GM12878 (cell line): ENCODE measurements around the gene NOS3. TPM values are rescaled to one million over a fixed set of nuclear protein-coding genes. Genes with fewer than 3 reads are reported as not detected.

Experiments used
- ATAC-seq: fragments of 200-7000 bp; cut with Tn5 transposase; 3 replicates; pipeline ENCODE4 v1.9.1; 2020; ENCODE audit warnings: mild to moderate bottlenecking, moderate library complexity
- BruUV-seq: library from RNA; stranded (reverse); fragments of 400-500 nt; replicated peaks from 2 replicates; lab custom pipeline; 2021; lab: Mats Ljungman, UMichigan
- CTCF ChIA-PET: fragments of 300-600 bp; sonication (Branson Sonifier 250); formaldehyde crosslinking; extraction: SDS; loops from one replicate; lab custom pipeline; 2021; ENCODE audit warnings: inconsistent platforms; lab: Yijun Ruan, JAX
- POLR2A ChIA-PET: fragments of 350-600 bp; formaldehyde crosslinking; extraction: SDS; loops from one replicate; lab custom pipeline; 2021; ENCODE audit warnings: inconsistent platforms; lab: Charles Lee
- RAD21 ChIA-PET: fragments of 300-600 bp; sonication (Branson Sonifier 250); formaldehyde crosslinking; loops from one replicate; lab custom pipeline; 2023; ENCODE audit warnings: antibody characterized with exemption; ENCODE audit not compliant: unreplicated experiment; lab: Charles Lee
- SMC1A ChIA-PET: fragments of 300-600 bp; sonication (Branson Sonifier 250); formaldehyde crosslinking; loops from one replicate; lab custom pipeline; 2023; ENCODE audit not compliant: unreplicated experiment, uncharacterized antibody; lab: Charles Lee
- DNase-seq: peaks from one replicate; pipeline ENCODE4 v3.0.0-alpha.2; 2011; ENCODE audit warnings: low read depth, low spot score
- FAIRE-seq: peaks from 3 replicates; lab custom pipeline; 2011; peaks lifted over from hg19 to GRCh38; lab: Jason Lieb, UNC
- H2AFZ ChIP-seq: 2 replicates; pipeline ENCODE4 v1.6.0; 2011; ENCODE audit warnings: low read depth, low read length, control low read depth; ENCODE audit not compliant: control insufficient read depth
- H3K27ac ChIP-seq: 2 replicates; pipeline ENCODE4 v1.5.1; 2011; ENCODE audit warnings: control low read depth; ENCODE audit not compliant: control insufficient read depth, insufficient read depth
- H3K27me3 ChIP-seq, 2 experiments: replicated peaks in 1 of 2; 2 replicates each; pipeline versions ENCODE4 v1.6.0 to v1.6.1; 2011; ENCODE audit warnings: low read length in 1 of 2; ENCODE audit not compliant: control insufficient read depth in 2 of 2, insufficient read depth in 2 of 2
- H3K36me3 ChIP-seq, 2 experiments: 2 replicates each; pipeline ENCODE4 v1.5.1; 2011; ENCODE audit warnings: low read length in 1 of 2; ENCODE audit not compliant: control insufficient read depth in 2 of 2, insufficient read depth in 2 of 2
- H3K4me1 ChIP-seq: 2 replicates; pipeline ENCODE4 v1.6.1; 2011; ENCODE audit warnings: mild to moderate bottlenecking, low read length, moderate library complexity, mixed read lengths; ENCODE audit not compliant: control insufficient read depth, insufficient read depth
- H3K4me2 ChIP-seq: 2 replicates; pipeline ENCODE4 v1.6.0; 2011; ENCODE audit warnings: control low read depth; ENCODE audit not compliant: control insufficient read depth, insufficient read depth
- H3K4me3 ChIP-seq: fragments of 200-600 bp; sonication (generic); 2 replicates; pipeline ENCODE4 v1.5.1; 2016
- H3K79me2 ChIP-seq: 2 replicates; pipeline ENCODE4 v1.6.0; 2011; ENCODE audit warnings: low read length; ENCODE audit not compliant: control insufficient read depth, insufficient read depth
- H3K9ac ChIP-seq: 2 replicates; pipeline ENCODE4 v1.8.0; 2011; ENCODE audit warnings: low read length, control low read depth, mixed read lengths; ENCODE audit not compliant: control insufficient read depth, insufficient read depth
- H3K9me3 ChIP-seq: replicated peaks from 3 replicates; pipeline ENCODE4 v1.5.1; 2011; ENCODE audit warnings: mild to moderate bottlenecking, low read length; ENCODE audit not compliant: control insufficient read depth, insufficient read depth
- H4K20me1 ChIP-seq: 2 replicates; pipeline ENCODE4 v1.6.0; 2011; ENCODE audit not compliant: control insufficient read depth, insufficient read depth
- ATF2 ChIP-seq: IDR thresholded peaks from 2 replicates; pipeline ENCODE4 v1.6.1; 2012; ENCODE audit warnings: low read length, inconsistent platforms
- BHLHE40 ChIP-seq, 2 experiments: fragments of 450-650 bp in 1 of 2; IDR thresholded peaks; 2 replicates each; pipeline ENCODE4 v1.6.1; 2011 to 2017; ENCODE audit warnings: low read depth in 2 of 2, borderline replicate concordance in 1 of 2, improper control_type of control experiment in 1 of 2, low read length in 1 of 2, mild to moderate bottlenecking in 1 of 2
- CBFB ChIP-seq: IDR thresholded peaks from 2 replicates; pipeline ENCODE4 v1.6.1; 2016; ENCODE audit warnings: antibody characterized with exemption, low read depth
- CREM ChIP-seq: IDR thresholded peaks from 2 replicates; pipeline ENCODE4 v1.6.1; 2014; ENCODE audit warnings: antibody characterized with exemption, low read depth
- EED ChIP-seq: sonication (generic); IDR thresholded peaks from 2 replicates; pipeline ENCODE4 v1.6.1; 2016; ENCODE audit warnings: antibody characterized with exemption, low read depth
- EGR1 ChIP-seq, 2 experiments: IDR thresholded peaks; 1 replicate in 1 of 2; 2 replicates in 1 of 2; pipeline ENCODE4 v1.6.1; 2011 to 2012; ENCODE audit warnings: low read depth in 2 of 2, low read length in 2 of 2, borderline replicate concordance in 1 of 2, mild to moderate bottlenecking in 1 of 2, moderate library complexity in 1 of 2
- EZH2 ChIP-seq: IDR thresholded peaks from 2 replicates; pipeline ENCODE4 v1.6.1; 2012; ENCODE audit warnings: low read depth, mild to moderate bottlenecking, control low read depth, inconsistent platforms, low read length, borderline replicate concordance; ENCODE audit not compliant: control insufficient read depth
- HSF1 ChIP-seq: fragments of 150-350 bp; IDR thresholded peaks from 2 replicates; pipeline ENCODE4 v1.6.1; 2014; ENCODE audit warnings: mild to moderate bottlenecking, low read depth, low read length
- MXI1 ChIP-seq: fragments of 150-350 bp; IDR thresholded peaks from 2 replicates; pipeline ENCODE4 v1.6.1; 2011; ENCODE audit warnings: low read depth, mild to moderate bottlenecking, inconsistent platforms, low read length, improper control_type of control experiment
- NFIC ChIP-seq: IDR thresholded peaks from 2 replicates; pipeline ENCODE4 v1.6.1; 2012; ENCODE audit warnings: low read depth, mild to moderate bottlenecking, inconsistent platforms, low read length, moderate library complexity
- NR2C1 ChIP-seq: fragments of 450-650 bp; IDR thresholded peaks from 2 replicates; pipeline ENCODE4 v1.6.1; 2017; ENCODE audit warnings: antibody characterized with exemption, mild to moderate bottlenecking, moderate library complexity
- POU2F2 ChIP-seq: IDR thresholded peaks from 3 replicates; pipeline ENCODE4 v1.6.1; 2011; ENCODE audit warnings: low read depth, mild to moderate bottlenecking, low read length, borderline replicate concordance
- SIX5 ChIP-seq: IDR thresholded peaks from 2 replicates; pipeline ENCODE4 v1.6.1; 2011; ENCODE audit warnings: mild to moderate bottlenecking, low read depth, low read length, moderate library complexity; ENCODE audit not compliant: severe bottlenecking
- TBL1XR1 ChIP-seq: IDR thresholded peaks from 2 replicates; pipeline ENCODE4 v1.6.1; 2012; ENCODE audit warnings: low read depth, low read length, improper control_type of control experiment
- ZBTB11 ChIP-seq: fragments of 450-650 bp; formaldehyde crosslinking; IDR thresholded peaks from 2 replicates; pipeline ENCODE4 v1.5.0; 2022; ENCODE audit warnings: mild to moderate bottlenecking, missing genetic modification characterization
- WGBS: methylation state at CpG from one replicate; pipeline ENCODE4 v1.1.6; 2016; ENCODE audit warnings: low lambda C conversion rate; ENCODE audit not compliant: insufficient replicate concordance, insufficient coverage; ENCODE audit errors: missing lambda C conversion rate; 5-methylcytosine and 5-hydroxymethylcytosine counted together
- in situ Hi-C: fragments of 300-500 bp; cut with MboI; formaldehyde crosslinking; loops from 9 replicates; pipeline ENCODE4 v1.14.3; 2018; ENCODE audit warnings: mixed read lengths
- intact Hi-C: fragments of 100-400 bp; cut with micrococcal nuclease; formaldehyde crosslinking; loops from one replicate; pipeline ENCODE4 v1.14.2; 2022; ENCODE audit not compliant: unreplicated experiment
- polyA plus RNA-seq, 11 experiments: library from polyadenylated mRNA; depleted of rRNA in 4 of 11; unstranded in 6 of 11; stranded (reverse) in 5 of 11; fragments of >200 nt; fragmentation: Nextera tagmentation in 4 of 11; fragmentation: Illumina TruSeq in 1 of 11; extraction: Ambion mirVana in 4 of 11; extraction: Trizol in 1 of 11; gene quantifications; 1 replicate in 1 of 11; 2 replicates in 10 of 11; pipeline versions ENCODE4 v1.2.1 to v1.2.3, GENCODE V29; 2011 to 2016; ENCODE audit warnings: inconsistent platforms in 2 of 11, missing spikeins in 2 of 11, low read depth in 1 of 11
- total RNA-seq, 4 experiments: library from RNA; depleted of rRNA in 3 of 4; stranded (reverse); fragments of >200 nt in 3 of 4; fragmentation: Illumina TruSeq in 1 of 4; extraction: Trizol in 1 of 4; gene quantifications; 2 replicates each; pipeline versions ENCODE4 v1.2.1 to v1.2.3, GENCODE V29; 2013 to 2021

The NOS3 gene
- total and polyA plus RNA-seq, 10 of the 15 experiments (the other 5 are each of a cell fraction or from before 2014, with no cell fraction given) = 0.06 to 0.92 (median 0.30) TPM; not detected in 3

DNA sequence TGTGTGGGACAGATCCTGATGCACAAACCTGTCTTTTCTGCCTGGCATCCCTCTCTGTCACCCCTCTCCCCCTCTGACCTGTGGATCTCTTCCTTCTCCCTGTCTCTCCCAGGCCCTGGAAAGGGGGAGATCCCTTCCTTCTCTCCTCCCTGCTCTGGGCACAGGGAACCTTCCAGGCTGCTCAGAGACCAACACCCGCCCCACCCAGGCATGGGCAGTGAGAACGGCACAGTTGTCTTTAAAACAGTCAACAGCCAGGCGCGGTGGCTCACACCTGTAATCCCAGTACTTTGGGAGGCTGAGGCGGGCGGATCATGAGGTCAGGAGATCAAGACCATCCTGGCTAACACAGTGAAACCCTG, 47.4 kb upstream of the NOS3 start:
- Histone ChIP-seq H4K20me1 (no peaks in the 10 kb centered on the region), H3K4me3 (no peak overlapping the region), H3K9me3 (no peaks in the 10 kb centered on the region), H3K27me3 (peaks cover 0 to 2% of the 10 kb centered on the region in 2 experiments; a peak in 2 of 4 replicates), H3K79me2 (no peaks in the 10 kb centered on the region), H3K36me3 (no peaks in the 10 kb centered on the region), H2AFZ (no peak overlapping the region), H3K4me1 (no peaks in the 10 kb centered on the region), H3K27ac (no peak overlapping the region)
- in situ Hi-C loops = no loop called here
- DNase-seq (no peak), ATAC-seq (no peak), FAIRE-seq (no peak)
- WGBS = 47% methylated on average over 6 of the region's 6 CpGs
- POLR2A ChIA-PET = no interaction called here
- intact Hi-C loops = no loop called here
- RAD21 ChIA-PET = no interaction called here
- TF ChIP-seq SIX5 (no peak), NFIC (no peak), EED (no peak), POU2F2 (no peak), CREM (no peak), ZBTB11 (CRISPR knock-in tag) (no peak), CBFB (no peak), TBL1XR1 (no peak), NR2C1 (no peak), EZH2 (no peak), HSF1 (no peak), EGR1 (IDR thresholded peaks at IDR 0.05; ENCODE audit: borderline replicate concordance in 1 of 2, low read depth in 2 of 2, low read length in 2 of 2) (no peak), BHLHE40 (IDR thresholded peaks at IDR 0.05; ENCODE audit: borderline replicate concordance in 1 of 2, low read depth in 2 of 2, low read length in 1 of 2) (no peak), ATF2 (no peak), MXI1 (no peak)
- TF ChIP-seq, all 136 proteins: peak for 0
- BruUV-seq = no TSS peak
- CTCF ChIA-PET = no interaction called here
- Histone ChIP-seq H3K4me2 (no peak overlapping the region), H3K9ac (no peak overlapping the region)
- SMC1A ChIA-PET = no interaction called here
